HG02642 (cell line): ENCODE results near the gene GDAP2.

Source experiments
- ATAC-seq: cut with Tn5 transposase; IDR thresholded peaks from one replicate; pipeline ENCODE4 v1.9.1; 2021; ENCODE audit warnings: mild to moderate bottlenecking; ENCODE audit not compliant: unreplicated experiment, poor library complexity

Gene GDAP2

DNA sequence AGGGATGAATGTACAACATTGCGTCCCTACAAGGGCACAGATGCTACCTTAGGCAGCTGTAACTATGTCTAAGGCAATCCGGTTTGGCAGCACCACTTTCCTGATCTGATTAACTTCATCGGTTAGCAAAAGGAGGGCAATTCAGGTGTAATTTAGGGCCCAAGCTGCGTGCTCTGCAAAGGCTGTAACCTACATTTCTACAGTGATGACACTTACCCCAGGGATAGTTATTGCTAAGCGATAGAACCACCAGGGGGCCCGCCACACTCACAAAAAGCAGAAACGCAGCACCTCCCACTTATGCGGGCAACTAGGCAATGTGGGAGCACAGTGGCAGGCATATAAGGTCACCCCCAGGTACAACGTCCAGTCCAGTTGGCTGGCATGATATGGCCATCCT is 113.5 kb downstream of the GDAP2 start:
- no peak for ATAC-seq

DNA sequence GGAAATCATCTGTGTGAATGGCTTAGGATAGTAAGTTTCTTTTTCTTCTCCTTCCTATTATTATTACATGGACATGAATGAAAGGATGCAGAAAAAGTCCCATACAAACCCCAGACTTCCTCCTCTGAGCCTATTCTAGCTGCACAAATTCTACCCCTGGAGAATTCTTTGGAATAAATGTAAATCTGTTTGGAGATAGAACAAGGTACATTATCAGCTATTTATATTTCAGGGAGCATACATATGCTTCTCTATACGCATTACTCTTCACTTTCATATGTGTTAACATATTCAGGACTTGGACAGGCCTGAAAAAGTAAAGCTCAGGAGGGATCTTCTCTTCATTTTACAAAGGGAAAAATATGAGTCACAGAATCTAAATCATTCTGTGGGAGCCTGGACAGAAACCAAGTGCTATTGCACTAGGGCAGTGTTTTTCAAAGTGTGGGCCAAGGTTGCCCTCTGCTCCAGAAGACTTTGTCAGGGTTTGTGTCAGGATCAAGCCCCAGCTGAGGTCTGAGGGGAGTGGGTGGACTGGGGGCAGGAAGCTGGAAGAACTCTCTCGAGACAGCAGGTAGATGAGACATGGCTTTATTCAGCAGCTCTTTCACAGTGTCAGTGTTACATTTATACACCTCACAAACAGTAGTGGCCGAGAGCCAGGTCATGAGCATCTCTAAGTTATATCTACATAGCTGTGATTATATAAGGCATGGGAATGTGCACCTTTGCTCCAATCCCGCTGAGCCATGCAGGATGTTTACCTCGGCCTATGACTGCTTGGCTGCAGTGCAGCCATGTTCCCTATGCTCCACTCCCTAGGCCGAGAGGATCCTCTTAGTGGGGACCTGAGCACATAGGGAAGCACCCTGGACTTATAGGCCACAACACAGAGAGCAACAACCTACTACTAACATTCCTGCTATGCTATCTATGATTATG is 114.3 kb downstream of the GDAP2 start:
- no peak for ATAC-seq
